Measurements from ENCODE around the gene LGALS3BP.

The LGALS3BP gene

GRCh38 chr17:79019632-79020584 lies 40.2 kb upstream of the LGALS3BP start:
- peaks cover 11% of the 10 kb centered on the region for H3K4me1 Mint-ChIP-seq
- H3K27ac Mint-ChIP-seq, result no peak overlapping the region
- H3K4me3 Mint-ChIP-seq, result no peak overlapping the region
- no peak for ATAC-seq
- H3K9me3 Mint-ChIP-seq, result peaks cover 2% of the 10 kb centered on the region
- H3K36me3 Mint-ChIP-seq, result no peaks in the 10 kb centered on the region
- peaks cover 81% of the 10 kb centered on the region for H3K27me3 Mint-ChIP-seq

GRCh38 chr17:79019261-79019631 lies 39.5 kb upstream of the LGALS3BP start:
- Mint-ChIP-seq H3K4me3 (no peak overlapping the region), H3K9me3 (peaks cover 2% of the 10 kb centered on the region), H3K36me3 (no peaks in the 10 kb centered on the region), H3K27me3 (peaks cover 74% of the 10 kb centered on the region), H3K4me1 (peaks cover 5% of the 10 kb centered on the region), H3K27ac (no peak overlapping the region)
- no peak for ATAC-seq

GRCh38 chr17:79018370-79018695 lies 38.6 kb upstream of the LGALS3BP start:
- Mint-ChIP-seq H3K4me3 (no peak overlapping the region), H3K27me3 (peaks cover 66% of the 10 kb centered on the region), H3K4me1 (no peaks in the 10 kb centered on the region), H3K27ac (no peak overlapping the region), H3K36me3 (no peaks in the 10 kb centered on the region), H3K9me3 (peaks cover 5% of the 10 kb centered on the region)
- ATAC-seq, result no peak

GRCh38 chr17:79017546-79018369 lies 38.0 kb upstream of the LGALS3BP start:
- no peaks in the 10 kb centered on the region for H3K36me3 Mint-ChIP-seq
- H3K27ac Mint-ChIP-seq, result no peak overlapping the region
- H3K4me3 Mint-ChIP-seq, result no peak overlapping the region
- peaks cover 66% of the 10 kb centered on the region for H3K27me3 Mint-ChIP-seq
- no peak for ATAC-seq
- H3K4me1 Mint-ChIP-seq, result no peaks in the 10 kb centered on the region
- H3K9me3 Mint-ChIP-seq, result peaks cover 5% of the 10 kb centered on the region

DNA sequence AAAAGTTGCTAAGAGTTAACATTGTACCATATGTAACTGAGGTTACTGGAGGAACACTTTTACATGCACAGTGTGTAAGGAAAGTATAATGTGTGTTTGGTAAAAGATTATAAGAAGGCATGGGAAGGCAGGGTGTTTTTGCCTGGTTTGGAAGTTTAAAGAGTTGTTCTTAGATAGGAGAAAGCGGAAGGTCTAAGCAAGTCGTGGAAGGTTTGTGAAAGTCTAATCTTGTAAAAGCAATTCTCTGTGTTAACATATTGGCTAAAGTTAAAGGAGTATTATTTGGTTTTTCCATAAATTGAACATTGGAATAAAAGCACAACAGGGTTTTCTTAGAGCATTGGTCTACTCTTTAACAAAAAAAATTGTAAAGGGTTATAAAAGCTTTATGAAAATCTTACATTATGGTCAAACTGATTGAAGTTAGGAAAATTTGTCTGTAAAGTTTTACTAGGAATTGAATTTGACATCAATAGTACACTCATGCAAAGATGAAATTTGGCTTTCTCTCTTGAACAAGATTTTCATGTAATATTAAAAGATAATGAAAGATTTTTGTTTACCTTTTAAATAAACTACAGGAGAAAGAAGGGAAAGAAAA lies 34.5 kb upstream of the LGALS3BP start:
- H3K4me3 Mint-ChIP-seq, result no peak overlapping the region
- peaks cover 5% of the 10 kb centered on the region for H3K9me3 Mint-ChIP-seq
- ATAC-seq, result no peak
- no peak overlapping the region for H3K27ac Mint-ChIP-seq
- no peaks in the 10 kb centered on the region for H3K36me3 Mint-ChIP-seq
- peaks cover 8% of the 10 kb centered on the region for H3K4me1 Mint-ChIP-seq
- peaks cover 33% of the 10 kb centered on the region for H3K27me3 Mint-ChIP-seq

DNA sequence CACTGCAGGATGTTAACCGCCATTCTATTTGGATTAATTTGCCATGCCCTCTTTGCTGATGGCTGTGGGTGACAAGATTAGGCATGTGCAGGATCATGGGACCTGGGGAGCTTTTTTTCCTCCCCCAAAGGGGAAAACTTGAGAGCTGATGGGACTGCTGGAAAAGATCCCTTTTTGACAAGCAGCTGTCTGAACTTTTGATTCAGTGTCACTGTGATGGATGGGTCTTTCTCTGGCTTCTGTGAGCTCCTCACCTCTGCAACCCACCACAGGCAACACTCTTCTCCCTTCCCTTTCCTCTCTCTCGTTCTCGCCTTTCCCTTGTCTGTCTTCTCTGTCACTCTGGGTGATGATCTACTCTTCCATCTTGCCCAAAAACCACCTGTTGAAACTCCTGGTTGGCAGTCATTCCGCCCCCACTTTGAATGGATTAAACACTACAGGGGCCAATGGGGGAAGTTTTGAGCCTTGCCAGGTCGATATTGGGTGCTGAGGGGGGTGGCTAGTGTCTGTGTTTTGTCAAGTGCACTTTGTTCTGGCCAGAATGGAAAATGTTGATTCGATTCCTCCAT lies 32.9 kb upstream of the LGALS3BP start:
- Mint-ChIP-seq H3K4me3 (no peak overlapping the region), H3K36me3 (no peaks in the 10 kb centered on the region), H3K4me1 (peaks cover 24% of the 10 kb centered on the region), H3K9me3 (peaks cover 5% of the 10 kb centered on the region), H3K27ac (no peak overlapping the region), H3K27me3 (peaks cover 20% of the 10 kb centered on the region)
- ATAC-seq, result no peak

DNA sequence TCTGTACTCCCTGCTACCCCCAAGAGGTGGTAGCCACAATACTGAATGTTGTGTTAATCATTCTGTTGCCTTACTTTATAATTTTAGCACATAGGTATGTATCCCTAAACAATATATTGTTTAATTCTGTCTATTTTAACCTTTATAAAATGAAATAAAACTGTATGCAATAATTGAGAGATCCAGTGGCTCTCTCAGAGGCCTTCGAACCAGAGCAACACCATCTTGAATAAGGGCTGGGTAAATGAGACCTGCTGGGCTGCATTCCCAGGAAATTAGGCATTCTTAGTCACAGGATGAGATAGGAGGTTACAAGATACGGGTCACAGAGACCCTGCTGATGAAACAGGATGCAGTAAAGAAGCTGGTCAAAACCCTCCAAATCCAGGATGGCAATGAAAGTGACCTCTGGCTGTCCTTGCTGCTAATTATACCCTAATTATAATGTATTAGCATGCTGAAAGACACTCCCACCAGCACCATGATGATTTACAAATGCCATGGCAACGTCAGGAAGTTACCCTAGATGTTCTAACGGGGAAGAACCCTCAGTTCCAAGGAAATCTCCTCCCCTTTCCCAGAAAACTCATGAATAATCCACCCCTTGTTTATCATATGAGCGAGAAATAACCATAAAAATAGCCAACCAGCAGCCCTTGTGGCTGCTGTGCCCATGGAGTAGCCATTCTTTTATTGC lies 31.9 kb upstream of the LGALS3BP start:
- no peak for ATAC-seq
- Mint-ChIP-seq H3K36me3 (no peaks in the 10 kb centered on the region), H3K4me1 (peaks cover 34% of the 10 kb centered on the region), H3K9me3 (peaks cover 5% of the 10 kb centered on the region), H3K27me3 (peaks cover 10% of the 10 kb centered on the region), H3K27ac (no peak overlapping the region), H3K4me3 (no peak overlapping the region)

DNA sequence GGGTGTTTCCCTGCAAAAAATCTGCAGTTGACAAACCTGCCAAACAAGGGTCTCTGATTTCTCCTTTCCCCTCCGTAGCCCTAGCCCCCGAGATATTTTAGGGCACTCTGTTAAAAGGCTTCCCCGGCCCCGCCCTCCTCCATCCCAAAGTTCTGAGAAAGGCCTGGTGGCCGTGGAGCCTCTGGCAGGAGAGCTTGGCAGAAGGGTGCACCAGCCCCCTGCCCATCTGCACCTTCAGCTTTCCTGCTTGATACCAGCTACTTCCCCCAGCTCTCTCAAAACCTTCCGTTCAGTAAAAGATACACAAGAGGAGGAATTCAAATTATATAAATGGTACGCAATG lies 30.6 kb upstream of the LGALS3BP start:
- H3K27me3 Mint-ChIP-seq, result peaks cover 7% of the 10 kb centered on the region
- H3K4me3 Mint-ChIP-seq, result peak overlapping the region; percentile 97
- peaks cover 3% of the 10 kb centered on the region for H3K9me3 Mint-ChIP-seq
- ATAC-seq, result no peak
- no peaks in the 10 kb centered on the region for H3K36me3 Mint-ChIP-seq
- peaks cover 43% of the 10 kb centered on the region for H3K4me1 Mint-ChIP-seq
- H3K27ac Mint-ChIP-seq, result peak overlapping the region; percentile 72

GRCh38 chr17:79009397-79010303 lies 29.9 kb upstream of the LGALS3BP start, which contains the start of gene CANT1:
Gene CANT1, minus strand, starts transcription at chr17:79009764. Its CDS starts 12,142 bp downstream, at chr17:78997622.
- H3K36me3 Mint-ChIP-seq, result no peaks in the 10 kb centered on the region
- peaks cover 3% of the 10 kb centered on the region for H3K9me3 Mint-ChIP-seq
- peak within 1 kb of the TSS; percentile 72 for H3K27ac Mint-ChIP-seq
- ATAC-seq, result peak; percentile 93
- H3K4me1 Mint-ChIP-seq, result peaks cover 43% of the 10 kb centered on the region
- peaks cover 7% of the 10 kb centered on the region for H3K27me3 Mint-ChIP-seq
- peak within 1 kb of the TSS; percentile 97 for H3K4me3 Mint-ChIP-seq

- Mint-ChIP-seq H3K27ac (peak overlapping the region; percentile 72), H3K36me3 (peaks cover under 1% of the 10 kb centered on the region), H3K4me1 (peaks cover 43% of the 10 kb centered on the region), H3K4me3 (peak overlapping the region; percentile 79), H3K9me3 (no peaks in the 10 kb centered on the region), H3K27me3 (peaks cover 7% of the 10 kb centered on the region)
- peak; percentile 49 for ATAC-seq
Measured at GRCh38 chr17:79008666-79009387, 29.1 kb upstream of the LGALS3BP start.

DNA sequence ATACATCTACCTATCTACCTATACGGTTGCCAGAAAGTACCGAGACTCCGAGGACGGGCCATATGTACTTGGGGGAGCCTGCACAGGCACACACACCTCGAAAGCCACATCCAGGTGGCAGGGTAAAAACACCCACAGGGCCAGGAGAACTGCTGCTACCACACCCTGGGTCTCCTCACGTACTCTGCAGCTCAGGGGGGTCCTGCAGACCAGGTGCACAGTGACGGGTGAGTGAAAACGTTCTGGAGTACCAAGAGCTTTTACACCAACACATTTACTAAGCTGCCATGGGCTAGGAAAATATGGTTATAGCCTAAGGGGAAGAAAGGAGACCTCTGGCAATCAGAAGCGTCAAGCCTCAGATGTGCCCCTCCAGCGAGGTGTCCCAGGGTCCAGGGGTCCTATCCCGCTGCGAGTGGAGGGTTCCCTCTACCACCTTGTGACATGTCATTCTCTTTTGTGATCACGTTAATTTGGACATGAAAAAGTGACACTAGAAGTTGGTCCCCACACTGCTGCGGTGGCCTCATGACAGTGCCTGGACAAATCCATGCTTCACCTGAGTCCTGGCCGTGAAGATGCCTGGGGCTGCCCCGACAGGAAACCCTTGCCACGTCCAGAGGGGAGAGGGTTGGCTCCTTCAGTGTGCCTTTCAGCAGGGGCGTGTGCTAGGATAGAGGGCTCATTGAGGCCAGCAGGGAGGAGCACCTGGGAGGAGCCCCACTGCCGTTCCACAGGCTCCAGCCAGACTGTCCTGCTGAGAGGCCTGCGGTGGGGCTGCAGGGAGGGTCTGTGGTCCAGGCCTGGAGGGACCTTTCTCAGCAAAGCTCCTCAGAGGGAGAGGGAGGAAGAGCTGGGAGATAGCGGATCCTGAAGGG lies 28.0 kb upstream of the LGALS3BP start:
- no peak for ATAC-seq
- peaks cover 7% of the 10 kb centered on the region for H3K36me3 Mint-ChIP-seq
- no peaks in the 10 kb centered on the region for H3K9me3 Mint-ChIP-seq
- peaks cover 51% of the 10 kb centered on the region for H3K4me1 Mint-ChIP-seq
- H3K4me3 Mint-ChIP-seq, result peak overlapping the region; percentile 79
- peak overlapping the region; percentile 72 for H3K27ac Mint-ChIP-seq
- peaks cover under 1% of the 10 kb centered on the region for H3K27me3 Mint-ChIP-seq

- H3K36me3 Mint-ChIP-seq, result peaks cover 14% of the 10 kb centered on the region
- H3K4me3 Mint-ChIP-seq, result no peak overlapping the region
- H3K9me3 Mint-ChIP-seq, result no peaks in the 10 kb centered on the region
- no peak for ATAC-seq
- no peaks in the 10 kb centered on the region for H3K27me3 Mint-ChIP-seq
- H3K27ac Mint-ChIP-seq, result peak overlapping the region; percentile 10
- peaks cover 59% of the 10 kb centered on the region for H3K4me1 Mint-ChIP-seq
Measured at GRCh38 chr17:79006794-79007503, 27.2 kb upstream of the LGALS3BP start.

Data from stimulated activated memory B cell treated with anti-CD40 and anti-IgM and Interleukin-4, amounts not matched to agents 10 μg/mL and 1 μg/mL and 100 μg/mL, for 72 hours (primary cell).